KBM-7 (cell line): ENCODE data around the gene IL23R.

Source experiments
- DNase-seq: peaks from one replicate; pipeline ENCODE4 v3.0.0-alpha.2; 2015
- in situ Hi-C: fragments of 300-500 bp; cut with MboI; formaldehyde crosslinking; loops from 2 replicates; pipeline ENCODE4 v1.14.3; 2020; ENCODE audit warnings: low sequenced_read_pairs, low pct_unique_long_range_greater_than_20kb, mixed read lengths

Gene IL23R

GRCh38 chr1:67217417-67217816 lies 51.2 kb downstream of the IL23R start:
- in situ Hi-C loops: no loop called here
- DNase-seq: no peak

DNA sequence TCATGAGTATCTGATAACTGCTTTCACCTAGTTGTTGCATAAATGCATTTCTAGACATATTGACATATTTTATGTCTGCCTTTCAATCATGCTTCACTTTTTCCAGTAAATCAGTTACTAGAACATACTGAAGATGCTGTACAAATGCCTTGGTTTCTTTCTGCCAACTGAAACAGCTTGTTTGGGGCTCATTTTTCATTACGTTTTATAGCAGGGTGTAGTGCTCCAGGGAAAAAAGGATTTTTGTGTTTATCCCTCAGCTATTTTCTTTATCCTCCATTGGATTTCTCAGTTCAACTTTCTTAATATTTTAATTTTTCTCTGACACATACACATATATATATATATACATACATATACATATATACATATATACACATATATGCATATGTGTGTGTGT lies 51.7 kb downstream of the IL23R start:
- in situ Hi-C loops: no loop called here
- DNase-seq: no peak

- no peak for DNase-seq
- in situ Hi-C loops: loop anchor here (25.0 kb wide), 1 partner anchor 262 kb away; no protein-coding TSS in a partner anchor
Measured at GRCh38 chr1:67224856-67225255, 58.6 kb downstream of the IL23R start.

DNA sequence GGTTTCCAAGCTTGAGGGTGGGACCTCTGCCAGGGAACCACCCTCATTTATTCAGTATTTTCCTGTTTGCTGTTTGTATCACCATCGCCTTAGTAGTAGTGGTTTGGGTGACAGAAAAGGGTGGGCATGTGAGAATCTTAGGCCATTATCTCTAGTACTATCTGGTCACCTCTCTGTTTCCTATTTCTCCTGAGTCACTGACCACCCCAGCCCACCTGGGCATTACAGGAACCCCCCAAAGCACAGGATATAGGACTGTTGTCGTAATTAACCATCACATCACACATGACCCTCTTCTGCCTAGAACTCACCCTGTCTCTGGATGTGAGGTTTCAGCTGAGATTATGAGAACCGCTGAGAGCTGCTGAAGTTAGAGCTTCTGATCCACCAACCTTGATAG lies 60.4 kb downstream of the IL23R start:
- in situ Hi-C loops: loop anchor here (25.0 kb wide), 1 partner anchor 261 kb away; no protein-coding TSS in a partner anchor
- no peak for DNase-seq

GRCh38 chr1:67227196-67227595 lies 60.9 kb downstream of the IL23R start:
- in situ Hi-C loops: loop anchor here (25.0 kb wide), 1 partner anchor 260 kb away; no protein-coding TSS in a partner anchor

GRCh38 chr1:67228791-67229190 lies 62.5 kb downstream of the IL23R start:
- in situ Hi-C loops: loop anchor here (25.0 kb wide), 1 partner anchor 259 kb away; no protein-coding TSS in a partner anchor
- no peak for DNase-seq

More at GRCh38 chr1:67227196-67227595, 60.9 kb downstream of the IL23R start:
- DNase-seq: no peak

- DNase-seq: no peak
- in situ Hi-C loops: loop anchor here (25.0 kb wide), 1 partner anchor 257 kb away; no protein-coding TSS in a partner anchor
Measured at GRCh38 chr1:67230539-67230938, 64.3 kb downstream of the IL23R start.

- DNase-seq: no peak
- in situ Hi-C loops: loop anchor here (25.0 kb wide), 1 partner anchor 251 kb away; no protein-coding TSS in a partner anchor
Measured at GRCh38 chr1:67236277-67236676, 70.0 kb downstream of the IL23R start.

DNA sequence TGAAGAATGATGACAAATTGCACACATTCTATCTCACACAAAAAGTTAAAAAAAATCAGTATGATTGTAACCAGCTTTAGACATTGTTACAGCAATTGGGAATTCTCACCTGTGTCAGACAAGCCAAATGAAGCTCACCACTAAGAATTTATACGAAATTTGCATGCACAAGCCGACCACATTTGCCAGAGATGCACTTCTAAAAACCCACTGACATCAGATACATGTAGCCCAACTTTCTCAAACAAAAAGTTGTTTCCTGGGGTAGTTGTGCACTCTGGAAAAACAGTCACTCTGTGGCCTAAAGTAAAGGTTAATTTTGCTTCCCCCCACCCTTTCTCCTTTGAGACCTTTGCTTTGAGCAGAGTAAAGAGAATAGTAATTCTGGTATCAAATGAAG lies 73.5 kb downstream of the IL23R start:
- in situ Hi-C loops: loop anchor here (25.0 kb wide), 1 partner anchor 248 kb away; no protein-coding TSS in a partner anchor
- DNase-seq: no peak

GRCh38 chr1:67241200-67241746 lies 75.0 kb downstream of the IL23R start:
- DNase-seq: no peak

DNA sequence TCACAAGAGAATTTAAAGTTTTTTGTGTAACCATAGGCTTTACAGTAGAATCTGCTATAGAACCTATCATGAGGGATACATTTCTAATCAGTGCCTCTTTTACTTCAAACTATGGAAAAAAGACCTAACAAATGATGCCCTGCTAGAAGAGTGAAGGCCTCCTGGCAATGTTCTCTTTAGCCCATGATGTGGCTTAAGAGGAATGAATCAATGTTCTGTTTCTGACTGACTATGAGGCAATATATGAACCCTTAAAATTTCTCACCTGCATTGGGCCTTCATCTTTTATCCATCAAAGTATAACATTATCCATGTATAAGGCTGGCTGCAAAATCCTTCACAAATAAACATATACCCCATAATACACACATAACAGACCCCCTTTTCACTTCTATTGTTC lies 75.8 kb downstream of the IL23R start:
- in situ Hi-C loops: loop anchor here (25.0 kb wide), 1 partner anchor 245 kb away; no protein-coding TSS in a partner anchor
- no peak for DNase-seq

More at GRCh38 chr1:67241200-67241746, 75.0 kb downstream of the IL23R start:
- in situ Hi-C loops: loop anchor here (25.0 kb wide), 1 partner anchor 246 kb away; no protein-coding TSS in a partner anchor

DNA sequence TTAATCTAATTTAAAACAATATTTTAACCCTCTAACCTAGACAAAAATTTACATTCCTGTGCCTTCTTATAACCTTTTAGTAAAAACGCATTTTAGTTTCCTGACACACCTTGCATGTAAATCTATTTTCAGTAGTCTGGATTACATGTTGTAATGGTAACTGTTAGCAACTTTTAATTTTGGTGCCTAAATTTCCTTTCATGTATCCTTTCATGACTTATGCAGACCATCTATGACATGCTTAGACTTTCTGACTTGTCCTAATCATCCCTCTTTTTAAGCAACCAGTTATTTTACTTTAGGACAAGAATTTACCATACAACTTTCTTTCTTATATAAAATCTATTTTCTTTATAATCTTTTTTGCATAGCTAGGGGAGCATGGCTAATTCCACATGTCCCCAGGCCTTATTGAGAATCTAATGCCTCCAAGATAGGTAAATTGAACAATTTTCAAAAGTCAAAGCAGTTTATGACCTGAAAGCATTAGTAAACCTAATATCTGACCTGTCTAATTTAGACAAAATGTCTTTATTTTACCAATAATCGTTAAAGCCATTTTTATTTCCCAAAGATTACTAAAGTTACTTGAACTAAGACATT lies 83.9 kb downstream of the IL23R start:
- in situ Hi-C loops: no loop called here

GRCh38 chr1:67256291-67257172 lies 90.3 kb downstream of the IL23R start:
- no peak for DNase-seq
- in situ Hi-C loops: no loop called here

More for the DNA sequence above, 83.9 kb downstream of the IL23R start:
- no peak for DNase-seq

DNA sequence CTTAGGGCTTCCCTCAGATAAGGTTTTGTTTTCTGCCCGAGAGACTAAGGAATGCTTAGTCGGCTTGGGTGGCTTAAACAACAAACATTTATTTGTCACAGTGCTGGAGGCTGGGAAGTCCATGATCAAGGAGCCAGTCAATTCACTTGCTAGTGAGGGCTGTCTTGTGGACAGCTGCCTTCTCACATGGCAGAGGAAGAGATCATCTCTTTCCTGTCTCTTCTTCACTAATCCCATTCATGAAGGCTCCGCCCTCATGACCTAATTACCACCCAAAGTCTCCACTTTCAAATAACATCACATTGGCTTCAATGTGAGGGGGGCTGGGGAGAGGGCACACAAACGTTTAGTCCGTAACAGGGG lies 90.9 kb downstream of the IL23R start:
- in situ Hi-C loops: no loop called here
- DNase-seq: no peak

- DNase-seq: peak; percentile 36
- in situ Hi-C loops: no loop called here
Measured at GRCh38 chr1:67261680-67262079, 95.4 kb downstream of the IL23R start.

GRCh38 chr1:67262735-67263134 lies 96.5 kb downstream of the IL23R start:
- no peak for DNase-seq
- in situ Hi-C loops: no loop called here

DNA sequence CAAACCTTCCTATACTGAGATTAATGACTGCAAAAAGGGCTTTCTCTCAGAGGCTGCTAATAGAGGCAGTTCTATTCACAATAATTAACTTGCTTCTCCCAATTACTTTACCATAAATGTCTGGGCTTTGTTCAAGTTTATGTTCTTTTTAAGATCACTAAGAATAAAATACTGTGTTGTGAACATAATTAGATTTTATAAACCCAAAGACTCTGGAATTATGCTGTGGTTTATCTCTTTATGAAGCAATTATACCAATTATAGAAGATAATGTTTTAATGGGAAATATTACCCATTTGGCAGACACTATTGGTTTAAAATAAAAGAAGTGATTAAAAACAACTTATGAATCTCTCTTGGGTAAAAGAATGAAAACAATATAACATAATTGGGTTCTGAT lies 97.9 kb downstream of the IL23R start:
- in situ Hi-C loops: no loop called here
- no peak for DNase-seq

GRCh38 chr1:67264899-67265298 lies 98.6 kb downstream of the IL23R start:
- in situ Hi-C loops: no loop called here
- DNase-seq: peak; percentile 28

DNA sequence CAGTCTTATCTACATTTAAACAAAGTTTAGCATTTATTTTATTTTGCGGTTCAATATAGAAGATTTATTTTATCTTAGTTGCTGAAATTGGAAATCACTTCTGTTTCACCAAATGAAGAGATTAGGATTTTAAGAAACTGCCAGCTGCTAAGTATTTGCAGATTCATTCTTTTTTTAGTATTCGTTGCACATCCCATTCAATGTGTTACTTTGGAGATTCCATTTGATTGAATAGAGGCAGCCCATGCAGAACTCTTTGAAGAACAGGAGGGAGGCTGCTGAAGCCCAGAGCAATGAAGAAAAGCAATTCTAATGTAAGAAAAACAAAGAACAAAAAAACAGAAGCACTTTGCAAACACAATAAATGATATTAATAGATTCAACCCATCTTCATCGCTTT lies 102.8 kb downstream of the IL23R start:
- in situ Hi-C loops: no loop called here

DNA sequence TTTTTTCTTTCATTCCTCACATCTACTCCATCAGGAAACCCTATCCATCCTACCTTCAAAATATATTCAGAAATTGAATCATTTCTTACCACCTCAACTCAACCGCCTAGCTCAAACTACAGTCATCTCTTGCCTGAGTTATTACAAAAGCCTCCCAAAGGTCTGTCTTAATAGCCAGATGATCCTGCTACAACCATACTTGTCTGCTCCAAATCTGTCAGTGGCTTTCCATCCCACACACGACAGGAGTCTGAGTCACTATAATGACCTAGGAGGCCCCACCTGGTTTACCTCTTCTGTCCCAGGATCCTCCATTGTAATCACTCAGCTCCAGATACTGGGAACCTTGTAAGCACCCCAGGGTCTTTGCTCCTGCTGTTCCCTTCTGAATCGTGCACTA lies 104.3 kb downstream of the IL23R start:
- no peak for DNase-seq

More for the DNA sequence above, 102.8 kb downstream of the IL23R start:
- no peak for DNase-seq

More for the DNA sequence above, 104.3 kb downstream of the IL23R start:
- in situ Hi-C loops: no loop called here
